Kidney (tissue), 22 donors: ENCODE data around the gene BIN1. TPM values are rescaled to one million over a fixed set of nuclear protein-coding genes. Genes with fewer than 3 reads are reported as not detected.

Source experiments
- DNase-seq, 5 donors: peaks; one replicate each; pipeline ENCODE4 v3.0.0-alpha.2; 2013 to 2020
- FAIRE-seq: peaks from 2 replicates; lab custom pipeline; 2012; peaks lifted over from hg19 to GRCh38; lab: Jason Lieb, UNC
- H3K27ac ChIP-seq, 2 donors: one replicate each; pipeline ENCODE4 v1.7.0; 2013; ENCODE audit warnings: low read depth in 2 of 2, low read length in 2 of 2, inconsistent platforms in 1 of 2
- H3K27me3 ChIP-seq: one replicate; pipeline ENCODE4 v1.7.1; 2013; ENCODE audit warnings: low read length, inconsistent platforms; ENCODE audit not compliant: control insufficient read depth, insufficient read depth
- H3K36me3 ChIP-seq, 3 donors: one replicate each; pipeline versions ENCODE4 v1.7.0 to v1.7.1; 2013; ENCODE audit warnings: low read length in 3 of 3, control low read depth in 1 of 3, inconsistent platforms in 1 of 3; ENCODE audit not compliant: insufficient read depth in 3 of 3, control insufficient read depth in 2 of 3
- H3K4me1 ChIP-seq, 3 donors: one replicate each; pipeline versions ENCODE4 v1.7.0 to v1.7.1; 2013; ENCODE audit warnings: low read length in 3 of 3, inconsistent platforms in 1 of 3, low read depth in 1 of 3; ENCODE audit not compliant: control insufficient read depth in 2 of 3, insufficient read depth in 2 of 3
- H3K4me3 ChIP-seq, 3 donors: one replicate each; pipeline versions ENCODE4 v1.7.0 to v1.8.1; 2013; ENCODE audit warnings: low read length in 3 of 3, control low read depth in 1 of 3, inconsistent platforms in 1 of 3
- H3K9ac ChIP-seq, 3 donors: one replicate each; pipeline versions ENCODE4 v1.7.0 to v1.7.1; 2013; ENCODE audit warnings: low read length in 3 of 3, control low read depth in 1 of 3, inconsistent platforms in 1 of 3
- H3K9me3 ChIP-seq, 3 donors: one replicate each; pipeline versions ENCODE4 v1.7.0 to v1.7.1; 2013; ENCODE audit warnings: low read length in 3 of 3, control low read depth in 1 of 3, inconsistent platforms in 1 of 3; ENCODE audit not compliant: control insufficient read depth in 2 of 3, insufficient read depth in 1 of 3
- CTCF ChIP-seq: IDR thresholded peaks from 3 replicates; pipeline ENCODE4 v1.5.1; 2012; ENCODE audit warnings: mild to moderate bottlenecking, moderate library complexity, borderline replicate concordance; ENCODE audit not compliant: insufficient read depth; ENCODE audit errors: extremely low read depth
- intact Hi-C: fragments of 100-400 bp; cut with DNase I; formaldehyde crosslinking; loops from one replicate; pipeline ENCODE4 v1.11.1; 2022
- long read RNA-seq, 10 donors: library from polyadenylated mRNA in 1 of 10; unstranded in 1 of 10; transcript quantifications; one replicate each; pipeline ENCODE4 v2.0.0 and lab custom pipeline, GENCODE V29; 2021 to 2026
- polyA plus RNA-seq: library from polyadenylated mRNA; stranded (reverse); fragments of 350-450 nt; fragmentation: Illumina TruSeq; extraction: RNeasy Lipid Tissue Mini Kit (QIAGEN cat#74804); gene quantifications from one replicate; pipeline ENCODE4 v1.2.3, GENCODE V29; 2014; ENCODE audit warnings: low read depth, low replicate concordance; ENCODE audit not compliant: insufficient read depth
- total RNA-seq: library from RNA; stranded (reverse); fragmentation: NEBNext Ultra II Directional; extraction: Animal tissue kit (Norgen Biotek cat#: 25700); gene quantifications from one replicate; pipeline ENCODE4 v1.2.1, GENCODE V29; 2021
- donor health status: control.
- donor health status: control.
- donor health status: control.
- donor health status: control.
- donor health status: control.
- donor health status: DM: yes; HTN: yes; CAD: no.
- donor health status: Normal renal cell carcinoma (clear cell type).

Gene BIN1
- total RNA-seq (121 TPM), polyA plus RNA-seq (167 TPM)
- long read RNA-seq, donor 1, transcript BIN1-211 (14 exons, 2,143 nt): minor isoform, 5 of 15 reads
- long read RNA-seq, donor 1, transcript BIN1-209 (15 exons, 2,293 nt): major isoform, 9 of 15 reads
- long read RNA-seq, donor 1, partial matches to known transcripts: 0 of 15 reads
- long read RNA-seq, donor 1, other reads (novel, unspliced or antisense): 0 of 15 reads
- long read RNA-seq, donor 2, full-length matches to known transcripts: 19 of 19 reads
- long read RNA-seq, donor 2, partial matches to known transcripts: 0 of 19 reads
- long read RNA-seq, donor 2, other reads (novel, unspliced or antisense): 0 of 19 reads
- long read RNA-seq, donor 3, full-length matches to known transcripts: 28 of 28 reads
- long read RNA-seq, donor 3, partial matches to known transcripts: 0 of 28 reads
- long read RNA-seq, donor 3, other reads (novel, unspliced or antisense): 0 of 28 reads
- long read RNA-seq, donor 4, transcript BIN1-211 (14 exons, 2,143 nt): major isoform, 12 of 16 reads
- long read RNA-seq, donor 4, partial matches to known transcripts: 0 of 16 reads
- long read RNA-seq, donor 4, other reads (novel, unspliced or antisense): 0 of 16 reads
- long read RNA-seq, donor 5: 0 reads
- long read RNA-seq, donor 6, transcript BIN1-211 (14 exons, 2,143 nt): major isoform, 7 of 11 reads
- long read RNA-seq, donor 6, partial matches to known transcripts: 0 of 11 reads
- long read RNA-seq, donor 6, other reads (novel, unspliced or antisense): 0 of 11 reads
- long read RNA-seq, donor 7, full-length matches to known transcripts: 125 of 182 reads
- long read RNA-seq, donor 7, partial matches to known transcripts: 25 of 182 reads
- long read RNA-seq, donor 7, other reads (novel, unspliced or antisense): 32 of 182 reads
- long read RNA-seq, donor 8, transcript BIN1-211 (14 exons, 2,143 nt): major isoform, 10 of 29 reads
- long read RNA-seq, donor 8, transcript BIN1-209 (15 exons, 2,293 nt): minor isoform, 8 of 29 reads
- long read RNA-seq, donor 8, partial matches to known transcripts: 11 of 29 reads
- long read RNA-seq, donor 8, other reads (novel, unspliced or antisense): 0 of 29 reads
- long read RNA-seq, donor 9, partial matches to known transcripts: 0 of 9 reads
- long read RNA-seq, donor 9, other reads (novel, unspliced or antisense): 0 of 9 reads
- long read RNA-seq, donor 10, full-length matches to known transcripts: 27 of 27 reads
- long read RNA-seq, donor 10, partial matches to known transcripts: 0 of 27 reads
- long read RNA-seq, donor 10, other reads (novel, unspliced or antisense): 0 of 27 reads

DNA sequence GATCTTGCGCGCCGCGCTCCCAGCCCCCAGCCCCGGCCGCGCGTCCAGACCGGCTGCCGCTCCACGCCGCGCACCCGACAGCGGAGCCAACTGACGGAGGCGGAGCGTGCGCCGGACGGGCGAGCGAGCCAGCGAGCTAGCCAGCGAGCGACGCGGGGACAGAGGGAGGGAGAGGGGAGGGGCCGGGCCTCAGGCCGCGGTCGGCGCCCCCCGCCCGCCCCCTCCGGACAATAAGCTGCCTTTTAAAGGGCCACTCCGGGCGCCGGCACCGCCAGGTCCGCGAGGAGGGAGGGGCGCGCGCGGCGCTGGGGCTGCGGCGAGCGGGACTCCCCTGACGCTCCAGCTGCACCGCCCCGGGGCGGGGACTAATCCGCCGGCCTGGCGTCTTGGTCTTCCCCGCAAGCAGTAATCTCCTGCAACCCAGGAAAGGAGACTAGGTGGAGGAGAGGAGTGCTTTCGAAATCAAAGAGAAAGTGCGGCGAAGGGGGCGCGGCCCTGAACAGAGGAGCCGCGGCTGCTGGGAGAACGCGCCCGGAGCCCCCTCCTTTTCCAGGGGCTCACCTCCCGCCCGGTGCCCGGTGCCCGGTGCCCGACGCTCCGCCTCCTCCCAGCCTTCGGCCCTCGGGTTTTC, at the start of gene BIN1:
Gene BIN1, minus strand, starts transcription at position 164 of the 631 bp plus-strand sequence. CDS start 211 bp downstream, outside the sequence.
- Histone ChIP-seq H3K4me3 (peak within 1 kb of the TSS; percentile 68 to 84 (median 70)), H3K9me3 (no peaks in the 10 kb centered on the region), H3K4me1 (peaks cover 0 to 21% (median 16%) of the 10 kb centered on the region in 3 donors), H3K27ac (peak within 1 kb of the TSS; percentile 71 to 83), H3K9ac (peak within 1 kb of the TSS; percentile 51 to 86 (median 71)), H3K27me3 (no peaks in the 10 kb centered on the region), H3K36me3 (no peaks in the 10 kb centered on the region)
- no peak for TF ChIP-seq CTCF
- FAIRE-seq: no peak
- intact Hi-C loops: no loop called here
- peak; percentile 88 to 97 (median 90) for DNase-seq

DNA sequence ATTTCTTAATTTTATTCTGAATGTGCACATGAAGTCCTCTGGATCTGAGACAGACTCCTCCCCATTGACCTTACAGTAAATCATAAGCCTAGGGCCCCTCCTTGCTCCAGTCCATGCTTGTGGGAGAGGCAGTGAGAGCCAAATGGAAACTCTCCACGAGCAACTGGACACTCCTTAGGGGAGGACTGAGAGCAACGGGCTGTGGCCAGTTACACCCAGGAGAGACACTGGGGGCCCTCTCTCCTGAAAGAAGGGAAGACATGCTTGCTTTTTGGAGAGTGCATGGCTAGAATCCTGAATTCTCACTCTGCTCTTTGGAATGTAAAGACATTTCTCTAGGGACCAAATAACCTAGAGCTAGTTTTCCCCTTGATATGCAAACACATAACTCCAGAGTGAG, 49.0 kb upstream of the BIN1 start:
- Histone ChIP-seq H3K4me3 (no peak overlapping the region), H3K27ac (peak overlapping the region in 1 of 2 donors; percentile 37), H3K9me3 (no peaks in the 10 kb centered on the region), H3K4me1 (peaks cover 2 to 15% (median 15%) of the 10 kb centered on the region in 3 donors), H3K27me3 (no peaks in the 10 kb centered on the region), H3K9ac (no peak overlapping the region), H3K36me3 (no peaks in the 10 kb centered on the region)
- intact Hi-C loops: no loop called here
- DNase-seq (peak; percentile 68 to 95 (median 85)), FAIRE-seq (no peak)
- TF ChIP-seq CTCF: no peak

DNA sequence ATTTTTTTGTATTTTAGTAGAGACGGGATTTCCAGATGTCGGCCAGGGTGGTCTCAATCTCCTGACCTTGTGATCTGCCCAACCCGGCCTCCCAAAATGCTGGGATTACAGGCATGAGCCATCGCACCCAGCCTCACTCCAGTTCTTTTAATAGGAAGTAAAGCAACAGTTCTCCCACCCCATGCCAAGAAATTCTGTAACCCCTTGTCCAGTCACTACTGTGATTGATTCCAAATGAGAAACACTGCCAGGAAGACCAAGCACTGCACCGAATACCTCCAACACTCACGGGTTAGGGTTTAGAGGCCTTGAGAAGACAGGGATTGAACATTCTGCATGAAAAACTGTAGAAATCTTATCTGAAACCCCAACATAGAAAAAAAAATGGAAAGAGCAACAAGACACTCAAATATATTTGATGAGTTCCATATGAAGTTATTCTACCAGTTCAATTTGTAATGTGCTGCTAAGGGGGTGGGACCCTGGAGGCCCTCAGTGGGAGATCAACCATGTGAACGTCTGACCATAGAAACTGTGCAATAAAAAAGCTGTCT, 48.2 kb upstream of the BIN1 start:
- no peak overlapping the region for H3K27ac ChIP-seq
- no peaks in the 10 kb centered on the region for H3K27me3 ChIP-seq
- no peak for TF ChIP-seq CTCF
- no peaks in the 10 kb centered on the region for H3K9me3 ChIP-seq
- DNase-seq (peak in 3 of 5 donors; percentile 62 to 88 (median 63)), FAIRE-seq (no peak)
- H3K4me1 ChIP-seq: peaks cover 2 to 13% (median 10%) of the 10 kb centered on the region in 3 donors
- no peak overlapping the region for H3K9ac ChIP-seq
- H3K36me3 ChIP-seq: no peaks in the 10 kb centered on the region
- intact Hi-C loops: no loop called here
- H3K4me3 ChIP-seq: no peak overlapping the region
